PC-3 (cell line): ENCODE measurements around the gene ENTPD2. TPM values are rescaled to one million over a fixed set of nuclear protein-coding genes. Genes with fewer than 3 reads are reported as not detected.
A peak's percentile ranks its signal among the peaks of the same experiment; 100 is the strongest.

ENCODE experiments used
- ATAC-seq: fragments of 200-7000 bp; cut with Tn5 transposase; 2 replicates; pipeline ENCODE4 v1.9.1; 2020; ENCODE audit warnings: mild to moderate bottlenecking, moderate library complexity
- BruUV-seq: library from RNA; stranded (reverse); fragments of 400-500 nt; replicated peaks from 2 replicates; lab custom pipeline; 2021; lab: Mats Ljungman, UMichigan
- CTCF ChIA-PET: fragments of 300-600 bp; sonication (Branson Sonifier 250); formaldehyde crosslinking; loops from one replicate; lab custom pipeline; 2022; ENCODE audit warnings: antibody characterized with exemption; lab: Charles Lee
- POLR2A ChIA-PET: fragments of 300-600 bp; sonication (Branson Sonifier 250); formaldehyde crosslinking; loops from one replicate; lab custom pipeline; 2022; ENCODE audit warnings: antibody characterized with exemption; ENCODE audit not compliant: unreplicated experiment; lab: Charles Lee
- DNase-seq: peaks from one replicate; pipeline ENCODE4 v3.0.0-alpha.2; 2015
- H2AFZ ChIP-seq: fragments of 300-600 bp; sonication (generic); 2 replicates; pipeline ENCODE4 v1.6.0; 2016; ENCODE audit warnings: antibody characterized with exemption, low read length
- H3F3A ChIP-seq: fragments of 300-600 bp; sonication (generic); one replicate; pipeline ENCODE4 v1.6.0; 2017; ENCODE audit warnings: antibody characterized with exemption, low read length, control low read depth, mild to moderate bottlenecking; ENCODE audit not compliant: unreplicated experiment
- H3K27ac ChIP-seq: fragments of 300-600 bp; sonication (generic); 2 replicates; pipeline ENCODE4 v1.5.1; 2016; ENCODE audit warnings: mild to moderate bottlenecking, low read length
- H3K27me3 ChIP-seq: fragments of 300-600 bp; sonication (generic); 2 replicates; pipeline ENCODE4 v1.6.1; 2016; ENCODE audit warnings: low read length, mixed read lengths
- H3K36me3 ChIP-seq: fragments of 300-600 bp; sonication (generic); 2 replicates; pipeline ENCODE4 v1.6.1; 2016; ENCODE audit warnings: low read depth, mixed run types, low read length, mixed read lengths
- H3K4me1 ChIP-seq: fragments of 300-600 bp; sonication (generic); 2 replicates; pipeline ENCODE4 v1.5.1; 2016; ENCODE audit warnings: low read length; ENCODE audit not compliant: insufficient read depth
- H3K4me2 ChIP-seq: fragments of 300-600 bp; sonication (generic); 2 replicates; pipeline ENCODE4 v1.6.0; 2016; ENCODE audit warnings: low read length
- H3K4me3 ChIP-seq: fragments of 300-600 bp; sonication (generic); 2 replicates; pipeline ENCODE4 v1.5.1; 2016; ENCODE audit warnings: mild to moderate bottlenecking, low read length, mixed read lengths
- H3K79me2 ChIP-seq: fragments of 300-600 bp; sonication (generic); 2 replicates; pipeline ENCODE4 v1.6.1; 2017; ENCODE audit warnings: low read length, mixed read lengths
- H3K9ac ChIP-seq: fragments of 300-600 bp; sonication (generic); 2 replicates; pipeline ENCODE4 v1.6.0; 2016; ENCODE audit warnings: mild to moderate bottlenecking, low read length
- H3K9me2 ChIP-seq: fragments of 300-600 bp; sonication (generic); replicated peaks from 2 replicates; pipeline ENCODE4 v1.6.1; 2016; ENCODE audit warnings: mixed run types, low read length, mixed read lengths
- H3K9me3 ChIP-seq: fragments of 300-600 bp; sonication (generic); 2 replicates; pipeline ENCODE4 v1.6.1; 2016; ENCODE audit warnings: low read length, mixed read lengths
- H4K20me1 ChIP-seq: fragments of 300-600 bp; sonication (generic); 2 replicates; pipeline ENCODE4 v1.6.1; 2016; ENCODE audit warnings: low read length, mixed read lengths
- CTCF ChIP-seq: fragments of 300-600 bp; sonication (generic); conservative IDR thresholded peaks from 2 replicates; pipeline ENCODE4 v1.5.1; 2017; ENCODE audit warnings: antibody characterized with exemption, low read depth, mild to moderate bottlenecking, low read length
- EZH2 ChIP-seq: fragments of 300-600 bp; sonication (generic); IDR thresholded peaks from one replicate; pipeline ENCODE4 v1.6.1; 2017; ENCODE audit warnings: antibody characterized with exemption, mild to moderate bottlenecking, low read length; ENCODE audit not compliant: unreplicated experiment
- EZH2phosphoT487 ChIP-seq: fragments of 300-600 bp; sonication (generic); IDR thresholded peaks from 2 replicates; pipeline ENCODE4 v1.6.1; 2018; ENCODE audit warnings: mild to moderate bottlenecking, antibody characterized with exemption, low read length, borderline replicate concordance
- intact Hi-C: fragments of 100-400 bp; cut with micrococcal nuclease; formaldehyde crosslinking; loops from 2 replicates; pipeline ENCODE4 v1.9.0; 2023
- total RNA-seq: library from RNA; depleted of rRNA; stranded (reverse); fragments of >200 nt; gene quantifications from 2 replicates; pipeline ENCODE4 v1.2.3, GENCODE V29; 2014

The ENTPD2 gene
- total RNA-seq, 1 experiment from 2014 or later, result 1.3 TPM

- intact Hi-C loops, result loop anchor here (5.0 kb wide), 1 partner anchor 125 kb away; no protein-coding TSS in a partner anchor
- POLR2A ChIA-PET, result no interaction called here
These were observed 26.2 kb downstream of the ENTPD2 start, which contains the start of gene ABCA2 for GRCh38 chr9:137027369-137028262. Gene ABCA2, minus strand, starts transcription at chr9:137028237. Its CDS starts 97 bp downstream, at chr9:137028140.

GRCh38 chr9:137026828-137027227 lies 27.0 kb downstream of the ENTPD2 start:
- intact Hi-C loops, result loop anchor here (5.0 kb wide), 1 partner anchor 125 kb away; no protein-coding TSS in a partner anchor
- no peaks in the 10 kb centered on the region for H3F3A ChIP-seq
- H3K9me3 ChIP-seq, result no peaks in the 10 kb centered on the region
- H3K9me2 ChIP-seq, result no peaks in the 10 kb centered on the region
- ATAC-seq, result no peak
- peaks cover 17% of the 10 kb centered on the region; the same call in 1 of the 2 replicates for H3K4me1 ChIP-seq
- H3K79me2 ChIP-seq, result peaks cover 12% of the 10 kb centered on the region; the same call in 1 of the 2 replicates
- H3K4me3 ChIP-seq, result peak overlapping the region; percentile 65
- peak overlapping the region; percentile 80 for H3K4me2 ChIP-seq
- H4K20me1 ChIP-seq, result no peaks in the 10 kb centered on the region
- H3K9ac ChIP-seq, result no peak overlapping the region
- no peak overlapping the region for H3K27ac ChIP-seq
- H3K27me3 ChIP-seq, result no peaks in the 10 kb centered on the region
- BruUV-seq, result no TSS peak
- no peak overlapping the region for H2AFZ ChIP-seq
- no peaks in the 10 kb centered on the region for H3K36me3 ChIP-seq
- CTCF ChIA-PET, result no interaction called here
- TF ChIP-seq CTCF (no peak), EZH2phosphoT487 (no peak), EZH2 (no peak)
- no peak for DNase-seq
- POLR2A ChIA-PET, result no interaction called here

More at GRCh38 chr9:137027369-137028262, 26.2 kb downstream of the ENTPD2 start, which contains the start of gene ABCA2:
- TF ChIP-seq CTCF (no peak), EZH2 (no peak), EZH2phosphoT487 (no peak)
- Histone ChIP-seq H3K9me2 (no peaks in the 10 kb centered on the region), H3K79me2 (peaks cover 12% of the 10 kb centered on the region; the same call in 1 of the 2 replicates), H3K27me3 (no peaks in the 10 kb centered on the region), H2AFZ (peak within 1 kb of the TSS; percentile 95), H3K27ac (no peak within 1 kb of the TSS), H3K36me3 (no peaks in the 10 kb centered on the region), H3F3A (no peaks in the 10 kb centered on the region), H3K4me3 (peak within 1 kb of the TSS; percentile 68), H3K9me3 (no peaks in the 10 kb centered on the region), H3K4me1 (peaks cover 13% of the 10 kb centered on the region; the same call in 1 of the 2 replicates), H3K9ac (0 out of 2 replicates have a peak within 1 kb of the TSS, but pooled peaks have one; percentile 25), H4K20me1 (no peaks in the 10 kb centered on the region), H3K4me2 (peak within 1 kb of the TSS; percentile 97)
- BruUV-seq, result no TSS peak
- CTCF ChIA-PET, result no interaction called here
- ATAC-seq (peak; percentile 27), DNase-seq (peak; percentile 23)
